T-cell (primary cell): ENCODE results near the gene OOSP1. TPM values are rescaled to one million over a fixed set of nuclear protein-coding genes. Genes with fewer than 3 reads are reported as not detected.

Experiments
- ATAC-seq, 4 experiments: fragments of 200-7000 bp in 3 of 4; fragments of 150-1000 bp in 1 of 4; cut with Tn5 transposase; replicated peaks in 1 of 4; 1 replicate in 3 of 4; 2 replicates in 1 of 4; pipeline ENCODE4 v1.10.0; 2021; ENCODE audit warnings: moderate library complexity in 3 of 4, mild to moderate bottlenecking in 2 of 4, moderate number of reproducible peaks in 1 of 4
- CTCF ChIA-PET, 2 donors: fragments of 300-600 bp; sonication (Branson Sonifier 250); formaldehyde crosslinking; loops; one replicate each; lab custom pipeline; 2022; ENCODE audit warnings: antibody characterized with exemption in 2 of 2; lab: Charles Lee
- POLR2A ChIA-PET, 2 donors: fragments of 300-600 bp; sonication (Branson Sonifier 250); formaldehyde crosslinking; loops; one replicate each; lab custom pipeline; 2022; ENCODE audit warnings: antibody characterized with exemption in 2 of 2; lab: Charles Lee
- DNase-seq, 35 experiments: peaks; one replicate each; pipeline versions ENCODE4 v3.0.0 to v3.0.0-alpha.2; 2013 to 2023
- H3K27ac ChIP-seq: one replicate; pipeline ENCODE4 v1.5.1; 2013; ENCODE audit warnings: low read length
- H3K27me3 ChIP-seq, 2 experiments: replicated peaks in 1 of 2; 1 replicate in 1 of 2; 2 replicates in 1 of 2; pipeline versions ENCODE4 v1.6.1 to v1.7.0; 2013; ENCODE audit warnings: low read length in 1 of 2, mixed read lengths in 1 of 2; ENCODE audit not compliant: control insufficient read depth in 2 of 2, insufficient read depth in 2 of 2; ENCODE audit errors: extremely low read depth in 1 of 2
- H3K36me3 ChIP-seq, 2 donors: 1 replicate in 1 of 2; 2 replicates in 1 of 2; pipeline versions ENCODE4 v1.6.1 to v1.7.0; 2013; ENCODE audit warnings: low read length in 1 of 2; ENCODE audit not compliant: control insufficient read depth in 2 of 2, insufficient read depth in 1 of 2; ENCODE audit errors: extremely low read depth in 1 of 2
- H3K4me1 ChIP-seq, 2 experiments: 1 replicate in 1 of 2; 2 replicates in 1 of 2; pipeline versions ENCODE4 v1.6.1 to v1.7.0; 2013; ENCODE audit warnings: low read length in 2 of 2, mixed read lengths in 1 of 2; ENCODE audit not compliant: insufficient read depth in 2 of 2, control insufficient read depth in 1 of 2; ENCODE audit errors: extremely low read depth in 1 of 2
- H3K4me3 ChIP-seq, 2 donors: 1 replicate in 1 of 2; 2 replicates in 1 of 2; pipeline versions ENCODE4 v1.5.1 to v1.7.0; 2013; ENCODE audit warnings: mild to moderate bottlenecking in 2 of 2, low read length in 1 of 2, moderate library complexity in 1 of 2; ENCODE audit not compliant: control insufficient read depth in 1 of 2; ENCODE audit errors: extremely low read depth in 1 of 2
- H3K9me3 ChIP-seq: 2 replicates; pipeline ENCODE4 v1.7.0; 2013
- H3K27ac Mint-ChIP-seq, 2 donors: one replicate each; pipeline ENCODE4 v1.8.0; 2020 to 2021; ENCODE audit warnings: mild to moderate bottlenecking in 2 of 2, mixed read lengths in 2 of 2
- H3K27me3 Mint-ChIP-seq, 2 donors: one replicate each; pipeline ENCODE4 v1.8.0; 2021 to 2022; ENCODE audit warnings: mixed read lengths in 2 of 2
- H3K36me3 Mint-ChIP-seq: one replicate; pipeline ENCODE4 v1.8.0; 2021; ENCODE audit warnings: mixed read lengths
- H3K4me1 Mint-ChIP-seq, 3 donors: one replicate each; pipeline ENCODE4 v1.8.0; 2020 to 2022; ENCODE audit warnings: mixed read lengths in 3 of 3, mild to moderate bottlenecking in 1 of 3
- H3K4me3 Mint-ChIP-seq, 3 donors: one replicate each; pipeline ENCODE4 v1.8.0; 2020 to 2022; ENCODE audit warnings: mild to moderate bottlenecking in 3 of 3, mixed read lengths in 3 of 3, moderate library complexity in 3 of 3
- H3K9me3 Mint-ChIP-seq, 3 donors: one replicate each; pipeline ENCODE4 v1.8.0; 2020 to 2022; ENCODE audit warnings: mixed read lengths in 3 of 3
- WGBS: methylation state at CpG from one replicate; pipeline ENCODE4 v1.1.5; 2013; ENCODE audit warnings: missing lambda C conversion rate; ENCODE audit not compliant: insufficient coverage; 5-methylcytosine and 5-hydroxymethylcytosine counted together
- total RNA-seq, 35 experiments: library from RNA in 6 of 35; stranded (reverse) in 6 of 35; fragments of 120-200 nt in 1 of 35; gene quantifications; one replicate each; pipeline versions ENCODE4 v1.2.1 to v1.2.4 and lab custom pipeline; 2013 to 2026

The OOSP1 gene, protein sequence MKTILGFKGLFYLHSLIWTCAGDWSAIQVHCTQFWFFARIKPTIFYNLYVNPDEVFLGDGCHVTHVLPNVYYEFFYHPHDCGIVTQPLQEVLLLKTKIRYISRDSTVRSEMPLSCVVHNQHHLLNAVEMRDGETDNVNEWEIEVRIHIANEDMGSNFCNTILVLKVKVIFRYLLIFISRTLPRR
- total RNA-seq (not detected), total RNA-seq (lab: John Stamatoyannopoulos, UW) (0 to 0.07 (median 0) reads per million in 29 experiments)
- total RNA-seq (2013): not detected

DNA sequence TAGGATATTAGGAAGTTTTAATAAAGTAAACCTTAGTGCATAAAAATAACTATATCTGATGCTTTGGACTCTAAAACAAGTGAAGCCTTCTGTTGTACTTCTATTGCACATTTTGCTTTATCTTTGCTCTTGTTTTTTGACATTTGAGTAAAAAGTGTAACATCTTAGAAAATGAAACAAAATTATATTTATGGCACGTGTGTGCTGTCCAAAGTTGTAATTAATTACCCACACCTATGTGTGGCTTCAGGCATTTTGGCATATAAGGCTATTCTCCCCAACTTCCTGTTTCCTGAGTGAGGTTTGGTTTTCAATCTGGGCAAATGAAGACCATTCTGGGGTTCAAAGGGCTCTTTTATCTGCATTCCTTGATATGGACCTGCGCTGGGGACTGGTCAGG lies at the start of gene OOSP1:
Gene OOSP1, plus strand, starts transcription at position 301 of the 400 bp plus-strand sequence. Its CDS starts 23 bp downstream, at position 324.
- no peaks in the 10 kb centered on the region for H3K9me3 ChIP-seq
- H3K4me1 ChIP-seq: no peaks in the 10 kb centered on the region
- ATAC-seq (no peak), DNase-seq (no peak)
- no peak within 1 kb of the TSS for H3K27ac Mint-ChIP-seq
- H3K27me3 Mint-ChIP-seq: peaks cover 11 to 14% of the 10 kb centered on the region in 2 donors
- no peak within 1 kb of the TSS for H3K4me3 Mint-ChIP-seq
- CTCF ChIA-PET: no interaction called here
- H3K4me1 Mint-ChIP-seq: no peaks in the 10 kb centered on the region
- no peaks in the 10 kb centered on the region for H3K36me3 ChIP-seq
- H3K27me3 ChIP-seq: no peaks in the 10 kb centered on the region
- 88% methylated on average over 1 of the region's 2 CpGs for WGBS
- no peak within 1 kb of the TSS for H3K4me3 ChIP-seq
- H3K27ac ChIP-seq: no peak within 1 kb of the TSS
- POLR2A ChIA-PET: no interaction called here
- H3K36me3 Mint-ChIP-seq: no peaks in the 10 kb centered on the region
- H3K9me3 Mint-ChIP-seq: no peaks in the 10 kb centered on the region

- DNase-seq: no peak
- no peak overlapping the region for H3K27ac Mint-ChIP-seq
- H3K9me3 Mint-ChIP-seq: peaks cover 14 to 36% (median 30%) of the 10 kb centered on the region in 3 donors
- H3K27ac ChIP-seq: no peak overlapping the region
- H3K9me3 ChIP-seq: no peaks in the 10 kb centered on the region
- ChIA-PET CTCF (no interaction called here), POLR2A (no interaction called here)
- H3K27me3 Mint-ChIP-seq: peaks cover 16 to 19% of the 10 kb centered on the region in 2 donors
- no peak for ATAC-seq
- no peaks in the 10 kb centered on the region for H3K4me1 Mint-ChIP-seq
- H3K4me3 Mint-ChIP-seq: no peak overlapping the region
- H3K27me3 ChIP-seq: peaks cover 0 to 11% of the 10 kb centered on the region in 2 experiments
- peaks cover 6% of the 10 kb centered on the region for H3K36me3 Mint-ChIP-seq
- H3K4me1 ChIP-seq: no peaks in the 10 kb centered on the region
- no peaks in the 10 kb centered on the region for H3K36me3 ChIP-seq
- 72% methylated on average over 3 of the region's 4 CpGs for WGBS
- H3K4me3 ChIP-seq: no peak overlapping the region
These were observed 46.5 kb upstream of the OOSP1 start for GRCh38 chr11:59891781-59892181.

- POLR2A ChIA-PET: no interaction called here
- H3K27ac Mint-ChIP-seq: no peak overlapping the region
- Histone ChIP-seq H3K9me3 (no peaks in the 10 kb centered on the region), H3K27ac (no peak overlapping the region), H3K4me1 (no peaks in the 10 kb centered on the region), H3K27me3 (peaks cover 0 to 11% of the 10 kb centered on the region in 2 experiments), H3K4me3 (no peak overlapping the region), H3K36me3 (no peaks in the 10 kb centered on the region)
- H3K27me3 Mint-ChIP-seq: peaks cover 15 to 16% of the 10 kb centered on the region in 2 donors
- no peaks in the 10 kb centered on the region for H3K36me3 Mint-ChIP-seq
- DNase-seq (no peak), ATAC-seq (no peak)
- H3K4me3 Mint-ChIP-seq: no peak overlapping the region
- WGBS: no CpG with 5 or more reads among the region's 1 CpG
- CTCF ChIA-PET: no interaction called here
- peaks cover 0 to 14% (median 13%) of the 10 kb centered on the region in 3 donors for H3K9me3 Mint-ChIP-seq
- H3K4me1 Mint-ChIP-seq: no peaks in the 10 kb centered on the region
These were observed 43.6 kb upstream of the OOSP1 start for GRCh38 chr11:59894616-59895015.

DNA sequence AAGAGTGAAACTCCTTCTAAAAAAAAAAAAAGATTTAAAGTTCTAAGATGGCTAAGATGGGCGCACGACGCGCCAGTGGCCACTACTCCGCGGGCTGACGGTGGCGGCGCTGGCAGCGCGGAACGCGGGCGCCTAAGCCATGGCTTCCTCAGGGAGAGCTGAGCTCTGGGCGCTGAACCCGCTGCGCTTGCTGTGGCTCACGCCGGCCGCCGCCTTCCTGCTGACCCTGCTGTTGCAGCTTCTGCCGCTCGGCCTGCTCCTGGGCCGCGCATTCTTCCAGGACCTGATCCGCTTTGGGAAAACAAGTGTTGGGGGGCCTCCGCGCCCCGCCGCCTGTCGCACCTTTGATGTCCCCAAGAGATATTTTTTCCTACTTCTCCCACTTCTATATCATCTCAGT lies 40.2 kb upstream of the OOSP1 start:
- no peaks in the 10 kb centered on the region for H3K4me1 ChIP-seq
- ChIA-PET CTCF (no interaction called here), POLR2A (no interaction called here)
- Mint-ChIP-seq H3K27me3 (peaks cover 11 to 19% of the 10 kb centered on the region in 2 donors), H3K4me1 (no peaks in the 10 kb centered on the region), H3K9me3 (peaks cover 0 to 3% (median 0%) of the 10 kb centered on the region in 3 donors), H3K27ac (no peak overlapping the region), H3K36me3 (no peaks in the 10 kb centered on the region), H3K4me3 (no peak overlapping the region)
- ATAC-seq (no peak), DNase-seq (no peak)
- 96% methylated on average over 31 of the region's 31 CpGs for WGBS
- H3K27ac ChIP-seq: no peak overlapping the region
- H3K36me3 ChIP-seq: no peaks in the 10 kb centered on the region
- H3K27me3 ChIP-seq: no peaks in the 10 kb centered on the region
- no peaks in the 10 kb centered on the region for H3K9me3 ChIP-seq
- no peak overlapping the region for H3K4me3 ChIP-seq

- POLR2A ChIA-PET: no interaction called here
- no peak overlapping the region for H3K27ac Mint-ChIP-seq
- H3K4me3 Mint-ChIP-seq: no peak overlapping the region
- DNase-seq (no peak), ATAC-seq (no peak)
- no peaks in the 10 kb centered on the region for H3K36me3 Mint-ChIP-seq
- no peaks in the 10 kb centered on the region for H3K4me1 Mint-ChIP-seq
- Histone ChIP-seq H3K9me3 (no peaks in the 10 kb centered on the region), H3K4me3 (no peak overlapping the region), H3K27ac (no peak overlapping the region), H3K27me3 (no peaks in the 10 kb centered on the region), H3K36me3 (no peaks in the 10 kb centered on the region), H3K4me1 (no peaks in the 10 kb centered on the region)
- 92% methylated on average over 6 of the region's 7 CpGs for WGBS
- CTCF ChIA-PET: no interaction called here
- H3K9me3 Mint-ChIP-seq: no peaks in the 10 kb centered on the region
- peaks cover 9 to 15% of the 10 kb centered on the region in 2 donors for H3K27me3 Mint-ChIP-seq
These were observed 39.6 kb upstream of the OOSP1 start for GRCh38 chr11:59898650-59899049.

- H3K27ac ChIP-seq: no peak overlapping the region
- no peak overlapping the region for H3K4me3 Mint-ChIP-seq
- ChIA-PET POLR2A (no interaction called here), CTCF (no interaction called here)
- no peaks in the 10 kb centered on the region for H3K4me1 ChIP-seq
- H3K27me3 ChIP-seq: no peaks in the 10 kb centered on the region
- ATAC-seq (no peak), DNase-seq (no peak)
- no peaks in the 10 kb centered on the region for H3K36me3 Mint-ChIP-seq
- no peaks in the 10 kb centered on the region for H3K9me3 ChIP-seq
- H3K9me3 Mint-ChIP-seq: no peaks in the 10 kb centered on the region
- no peaks in the 10 kb centered on the region for H3K4me1 Mint-ChIP-seq
- 88% methylated on average over 7 of the region's 11 CpGs for WGBS
- no peak overlapping the region for H3K4me3 ChIP-seq
- no peak overlapping the region for H3K27ac Mint-ChIP-seq
- peaks cover 5 to 8% of the 10 kb centered on the region in 2 donors for H3K27me3 Mint-ChIP-seq
- H3K36me3 ChIP-seq: no peaks in the 10 kb centered on the region
These were observed 38.7 kb upstream of the OOSP1 start for GRCh38 chr11:59899532-59899931.
